ENCODE data around the gene GTF3C2. TPM values are rescaled to one million over a fixed set of nuclear protein-coding genes. Genes with fewer than 3 reads are reported as not detected.

Gene GTF3C2
- total and polyA plus RNA-seq, 9 of the 15 experiments (the other 6 are each of a cell fraction or from before 2014, with no cell fraction given) = 35.5 to 96.8 (median 53.0) TPM

- peak; percentile 94 for TF ChIP-seq MGA (IDR thresholded peaks at IDR 0.05)
- TF ChIP-seq ZHX1 (conservative IDR thresholded peaks at IDR 0.05; ENCODE audit: low read length) = 0 out of 2 replicates have a peak, but pooled peaks have one; percentile 4
- TF ChIP-seq SUPT5H (IDR thresholded peaks at IDR 0.05) = peak; percentile 74
- peak; percentile 79 for TF ChIP-seq MXD1 (CRISPR knock-in tag; IDR thresholded peaks at IDR 0.05; ENCODE audit: borderline replicate concordance, poor library complexity, severe bottlenecking)
- no peak for TF ChIP-seq PTRF (tag; IDR thresholded peaks at IDR 0.05)
- TF ChIP-seq FOXJ2 (tag; IDR thresholded peaks at IDR 0.05) = peak; percentile 65
- peak; percentile 68 for TF ChIP-seq USF1 (CRISPR knock-in tag; IDR thresholded peaks at IDR 0.05)
- peak; percentile 100 for TF ChIP-seq ZNF740 (CRISPR knock-in tag; IDR thresholded peaks at IDR 0.05)
- peak in 1 of 2 experiments; percentile 97; a peak in 2 of 4 replicates for TF ChIP-seq ZNF740 (tag; IDR thresholded peaks at IDR 0.05)
Observed at GRCh38 chr2:27356382-27357181, at the start of gene GTF3C2 (continued).
